Mammary epithelial cell (primary cell): ENCODE results near the gene TSPEAR.

Experiments used
- CTCF ChIP-seq, 2 donors: IDR thresholded peaks in 1 of 2; conservative IDR thresholded peaks in 1 of 2; 2 replicates each; pipeline ENCODE4 v1.5.1; 2011 to 2012; ENCODE audit warnings: inconsistent platforms in 2 of 2, low read length in 2 of 2, mild to moderate bottlenecking in 2 of 2, control low read depth in 1 of 2, low read depth in 1 of 2; ENCODE audit not compliant: insufficient read depth in 1 of 2; ENCODE audit errors: extremely low read depth in 1 of 2
- EZH2 ChIP-seq: IDR thresholded peaks from 2 replicates; pipeline ENCODE4 v1.6.1; 2012; ENCODE audit warnings: low read length, inconsistent platforms, borderline replicate concordance

DNA sequence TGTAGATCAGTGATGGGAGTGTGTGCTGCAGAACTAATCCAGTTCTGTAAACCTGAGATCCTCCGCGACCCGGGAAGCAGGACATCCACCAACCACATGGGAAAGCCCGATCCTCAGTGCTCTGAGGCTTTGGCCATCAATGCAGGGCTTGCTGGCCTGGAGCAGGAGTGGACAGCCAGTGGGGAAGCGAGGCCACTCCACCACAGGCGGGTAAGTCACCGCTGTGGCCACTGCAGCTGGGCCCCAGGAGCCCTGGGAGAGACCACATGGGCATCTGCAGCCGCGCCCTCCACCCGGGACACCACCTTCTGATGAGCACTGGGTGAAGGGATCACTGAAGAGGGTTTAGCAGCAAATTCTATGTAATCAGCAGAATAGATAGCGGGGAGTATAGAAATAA lies 30.2 kb downstream of the TSPEAR start:
- no peak for TF ChIP-seq CTCF (conservative IDR thresholded peaks at IDR 0.05 in 1 of 2, IDR thresholded peaks at IDR 0.05 in 1 of 2; ENCODE audit: extremely low read depth in 1 of 2, insufficient read depth in 1 of 2, low read depth in 1 of 2, low read length in 2 of 2)
- no peak for TF ChIP-seq EZH2
